ENCODE data around the gene ZNF486.

- TF ChIP-seq, protein P1, sequence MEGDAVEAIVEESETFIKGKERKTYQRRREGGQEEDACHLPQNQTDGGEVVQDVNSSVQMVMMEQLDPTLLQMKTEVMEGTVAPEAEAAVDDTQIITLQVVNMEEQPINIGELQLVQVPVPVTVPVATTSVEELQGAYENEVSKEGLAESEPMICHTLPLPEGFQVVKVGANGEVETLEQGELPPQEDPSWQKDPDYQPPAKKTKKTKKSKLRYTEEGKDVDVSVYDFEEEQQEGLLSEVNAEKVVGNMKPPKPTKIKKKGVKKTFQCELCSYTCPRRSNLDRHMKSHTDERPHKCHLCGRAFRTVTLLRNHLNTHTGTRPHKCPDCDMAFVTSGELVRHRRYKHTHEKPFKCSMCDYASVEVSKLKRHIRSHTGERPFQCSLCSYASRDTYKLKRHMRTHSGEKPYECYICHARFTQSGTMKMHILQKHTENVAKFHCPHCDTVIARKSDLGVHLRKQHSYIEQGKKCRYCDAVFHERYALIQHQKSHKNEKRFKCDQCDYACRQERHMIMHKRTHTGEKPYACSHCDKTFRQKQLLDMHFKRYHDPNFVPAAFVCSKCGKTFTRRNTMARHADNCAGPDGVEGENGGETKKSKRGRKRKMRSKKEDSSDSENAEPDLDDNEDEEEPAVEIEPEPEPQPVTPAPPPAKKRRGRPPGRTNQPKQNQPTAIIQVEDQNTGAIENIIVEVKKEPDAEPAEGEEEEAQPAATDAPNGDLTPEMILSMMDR (IDR thresholded peaks at IDR 0.05): no peak
- TF ChIP-seq POLR2A (IDR thresholded peaks at IDR 0.05) (no peak), POLR2AphosphoS5 (IDR thresholded peaks at IDR 0.05) (no peak), EP300 (IDR thresholded peaks at IDR 0.05) (no peak)
Observed at GRCh38 chr19:20165971-20166592, 932 bp upstream of the ZNF486 start.
